Stimulated activated naive CD4-positive, alpha-beta T cell (primary cell): Measurements from ENCODE around the gene TLE7.

Experiments
- DNase-seq, 6 experiments: peaks; one replicate each; lab custom pipeline; 2025; lab: John Stamatoyannopoulos, UW

Gene TLE7

DNA sequence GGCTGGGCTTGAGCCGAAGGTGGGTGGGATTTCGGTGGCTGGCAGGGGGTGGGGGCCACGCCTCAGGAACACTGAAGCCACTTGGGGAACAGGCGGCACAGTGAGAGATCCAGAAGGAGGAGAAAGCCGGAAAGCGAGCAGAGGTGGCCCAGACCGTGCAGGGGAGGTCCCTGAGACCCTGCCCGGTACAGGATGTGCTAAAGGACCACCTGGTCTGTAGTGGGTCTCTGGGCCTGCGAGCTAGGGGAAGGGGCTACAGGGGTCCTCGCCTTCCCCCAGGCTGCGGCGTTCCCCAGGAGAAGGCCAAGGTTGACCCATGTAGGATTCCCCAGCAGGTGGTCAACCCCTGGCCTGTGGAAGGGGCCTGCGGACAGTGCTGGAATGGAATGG, at the start of gene TLE7:
TLE7 (minus strand) TSS at position 4 of the 390 bp plus-strand sequence. CDS start 8,730 bp downstream, outside the sequence.
- no peak for DNase-seq

DNA sequence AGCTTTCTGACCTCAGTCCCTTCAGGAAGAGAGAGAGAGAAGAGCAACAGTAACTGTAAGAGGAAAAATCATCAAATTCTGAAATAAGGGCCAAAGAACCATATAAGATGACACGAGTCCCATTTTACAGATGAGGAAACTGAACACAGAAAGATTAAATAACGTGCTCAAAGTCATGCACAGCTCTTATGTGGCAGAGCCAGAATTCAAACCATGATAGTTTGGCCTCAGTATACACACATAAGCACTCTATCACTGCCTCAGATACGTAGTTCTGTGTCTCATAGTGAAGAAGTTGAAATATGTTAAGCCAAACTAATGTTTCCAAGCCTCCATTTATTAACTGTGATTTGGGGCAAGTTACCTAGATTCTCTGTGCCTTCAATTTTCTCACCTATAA, 49.2 kb upstream of the TLE7 start:
- DNase-seq: no peak

DNA sequence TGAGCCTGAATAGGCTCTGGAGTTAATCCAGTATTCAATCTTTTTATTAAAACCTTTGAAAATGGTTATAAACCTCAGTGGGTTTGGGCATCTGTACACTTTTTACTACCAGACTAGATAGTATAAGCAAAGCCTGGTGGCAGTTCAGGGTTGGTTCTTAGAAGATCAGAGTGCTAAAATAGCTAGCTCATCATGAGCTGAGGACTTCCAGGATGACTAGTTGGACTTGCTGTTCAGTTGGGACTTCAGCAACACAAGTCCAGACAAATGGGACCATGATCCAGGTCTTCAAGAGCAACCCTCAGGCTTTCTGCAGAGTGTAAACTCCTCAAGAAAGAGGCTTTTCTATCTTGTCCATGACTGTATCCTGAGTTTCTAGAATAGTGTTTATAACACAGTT, 48.5 kb upstream of the TLE7 start:
- no peak for DNase-seq

DNA sequence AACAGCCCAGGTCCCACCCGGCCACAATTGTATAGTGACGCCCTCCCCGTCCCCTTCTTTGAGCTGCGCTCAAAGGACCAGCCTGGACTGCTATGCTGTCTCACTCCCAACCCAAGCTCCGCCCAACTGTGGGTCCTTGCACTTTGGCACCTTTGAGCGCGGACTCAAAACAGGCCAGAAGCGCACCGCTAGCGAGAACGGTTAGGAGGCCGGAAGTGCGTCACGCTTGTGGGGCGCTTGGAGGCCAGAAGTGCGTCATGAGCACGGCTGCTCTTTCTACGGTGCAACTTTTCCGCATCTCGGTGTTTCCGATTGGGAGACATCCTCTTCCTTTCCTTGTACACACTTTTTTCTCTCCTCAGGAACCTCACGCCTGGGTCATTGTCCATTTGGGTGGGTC, 47.3 kb upstream of the TLE7 start, which contains the start of gene ZNF19:
ZNF19 (minus strand) TSS at position 203 of the 400 bp plus-strand sequence. CDS start 7,210 bp downstream, outside the sequence.
- DNase-seq: no peak

DNA sequence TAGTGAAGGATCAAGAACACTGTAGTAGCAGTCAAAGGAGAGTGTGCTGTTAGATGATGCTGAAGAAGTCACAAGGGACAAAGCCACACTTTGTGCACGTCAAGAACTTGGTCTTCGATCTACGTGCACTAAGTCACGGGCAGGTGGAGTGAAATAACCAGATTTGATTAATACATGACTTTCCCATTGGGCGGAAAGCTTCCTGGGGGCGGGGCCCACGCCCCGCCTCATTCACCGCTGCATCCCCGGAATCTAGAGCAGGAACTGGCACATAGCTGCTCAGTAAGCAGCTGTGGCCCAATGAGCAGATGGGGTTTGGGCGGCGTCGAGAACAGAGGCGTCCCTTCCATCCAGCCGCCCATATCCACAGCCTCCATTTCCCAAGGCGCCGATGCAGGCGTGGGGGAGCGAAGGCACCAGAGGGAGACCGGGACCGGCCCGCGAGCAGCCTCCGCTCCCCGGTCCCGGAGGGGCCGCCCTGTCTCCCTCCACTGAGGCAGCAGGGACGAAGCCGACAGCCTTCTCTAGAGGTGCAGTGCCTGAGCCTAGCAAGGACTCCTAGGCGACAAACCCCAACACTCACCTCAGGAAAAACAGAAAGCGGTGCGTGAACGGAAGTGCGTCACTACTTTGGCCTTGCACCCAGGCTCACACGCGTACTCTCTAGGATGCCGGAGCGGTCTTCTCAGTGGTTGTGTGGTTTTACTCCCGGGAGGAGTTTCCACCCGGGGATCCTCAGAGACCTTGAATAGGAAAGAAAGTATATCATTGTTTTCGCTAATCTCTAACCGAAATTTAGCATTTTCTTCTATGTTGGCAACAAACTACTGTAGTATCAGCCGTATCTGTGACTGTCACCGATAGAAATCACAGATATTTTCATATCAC, 42.4 kb upstream of the TLE7 start:
- peak; percentile 73 to 91 (median 83) for DNase-seq

DNA sequence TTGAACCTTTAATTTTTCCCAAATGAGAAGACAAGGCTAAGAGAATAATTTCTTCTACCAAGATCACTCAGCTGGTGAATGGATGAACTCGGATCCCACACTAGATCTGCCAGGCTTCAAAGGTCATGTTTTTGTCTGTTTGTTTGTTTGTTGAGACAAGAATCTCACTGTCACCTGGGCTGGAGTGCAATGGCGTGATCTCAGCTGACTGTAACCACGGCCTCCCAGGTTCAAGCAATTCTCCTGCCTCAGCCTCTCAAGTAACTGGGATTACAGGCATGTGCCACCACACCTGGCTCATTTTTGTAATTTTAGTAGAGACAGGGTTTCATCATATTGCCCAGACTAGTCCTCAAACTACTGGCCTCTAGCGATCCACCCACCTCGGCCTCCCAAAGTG, 40.7 kb upstream of the TLE7 start:
- DNase-seq: no peak

DNA sequence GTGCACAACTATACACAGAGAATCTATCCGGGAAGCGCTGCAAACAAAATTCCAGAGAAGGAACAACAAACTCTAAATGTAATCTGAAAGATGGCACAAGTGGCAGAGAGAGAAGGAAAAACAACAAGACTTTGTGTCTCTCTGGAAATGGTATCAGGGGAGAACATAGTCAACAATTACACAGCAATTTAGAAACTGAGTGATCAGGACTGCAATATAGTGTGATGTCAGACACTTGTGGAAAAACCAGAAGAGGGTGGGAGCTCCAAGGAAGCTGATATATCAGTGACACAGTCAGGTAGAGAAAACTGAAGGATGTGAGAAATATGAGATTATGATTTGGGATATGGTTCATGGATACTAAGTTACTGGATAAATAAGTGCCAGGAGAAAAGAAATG, 39.1 kb upstream of the TLE7 start:
- DNase-seq: no peak

DNA sequence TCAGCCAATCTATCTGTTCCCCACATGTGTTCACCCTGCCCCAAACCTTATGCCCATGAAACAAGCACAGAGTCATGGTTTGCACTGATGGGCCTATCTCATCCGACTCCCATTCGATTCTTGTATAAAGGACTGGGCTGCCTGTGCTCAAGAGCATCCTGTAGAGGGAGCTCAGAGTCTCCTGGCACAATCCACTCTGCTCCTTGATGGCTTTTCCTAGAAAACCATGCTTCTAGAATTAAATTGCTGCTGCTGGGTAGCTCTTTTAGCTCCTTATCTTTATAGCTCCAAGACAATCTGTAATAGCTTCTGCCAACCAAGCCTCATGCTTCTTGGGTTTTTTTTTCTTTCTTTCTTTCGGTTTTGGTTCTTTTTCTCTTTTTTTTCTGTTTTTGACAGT, 37.6 kb upstream of the TLE7 start:
- DNase-seq: no peak

DNA sequence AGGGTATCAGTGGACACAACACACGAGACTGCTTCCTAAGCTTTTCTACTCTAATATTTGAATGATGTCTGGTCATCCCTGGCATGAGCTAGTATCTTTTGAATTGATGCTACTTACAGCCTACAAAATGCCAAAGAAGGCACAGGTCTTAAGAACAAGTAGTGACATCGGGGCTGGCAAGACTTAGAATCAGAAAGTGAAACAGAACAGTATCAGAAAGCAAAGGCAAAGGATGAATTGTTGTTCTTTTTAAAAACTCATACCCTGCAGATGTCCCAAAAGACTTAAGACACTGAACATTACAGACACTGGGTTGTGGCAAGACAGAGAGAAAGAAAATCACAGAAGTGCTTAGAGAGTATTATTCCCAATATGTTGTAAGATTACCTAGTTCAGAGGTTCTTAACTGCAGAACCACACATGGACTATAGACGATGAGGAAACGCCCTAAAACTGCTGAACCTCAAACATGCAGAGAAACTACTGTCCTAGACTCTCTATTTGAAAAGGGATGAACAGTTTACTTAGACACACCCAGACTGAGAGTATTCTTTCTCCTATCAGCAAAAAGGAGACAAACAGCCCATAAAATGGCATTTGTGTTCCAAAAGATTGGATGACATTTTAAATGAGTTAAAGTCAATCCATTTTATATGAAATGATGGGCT, 34.7 kb upstream of the TLE7 start:
- no peak for DNase-seq

DNA sequence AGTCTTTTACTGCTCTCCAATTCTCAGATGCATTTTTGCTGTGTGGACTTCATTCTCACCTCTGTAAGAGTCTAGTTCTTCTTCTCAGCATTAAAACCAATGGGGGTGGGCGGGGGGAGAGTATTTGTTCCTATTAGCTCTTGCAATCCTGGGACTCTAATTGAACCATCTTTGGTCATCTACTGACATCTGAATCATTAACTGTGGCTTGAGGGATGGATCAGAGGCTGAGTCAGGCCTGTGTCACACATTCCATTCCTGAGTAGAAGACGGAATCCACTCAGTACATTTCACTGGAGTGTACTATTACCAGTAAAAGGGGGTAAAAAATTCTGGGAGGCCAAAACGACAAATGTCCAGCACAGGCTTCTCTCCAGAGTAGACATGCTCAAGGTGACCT, 33.0 kb upstream of the TLE7 start:
- no peak for DNase-seq

DNA sequence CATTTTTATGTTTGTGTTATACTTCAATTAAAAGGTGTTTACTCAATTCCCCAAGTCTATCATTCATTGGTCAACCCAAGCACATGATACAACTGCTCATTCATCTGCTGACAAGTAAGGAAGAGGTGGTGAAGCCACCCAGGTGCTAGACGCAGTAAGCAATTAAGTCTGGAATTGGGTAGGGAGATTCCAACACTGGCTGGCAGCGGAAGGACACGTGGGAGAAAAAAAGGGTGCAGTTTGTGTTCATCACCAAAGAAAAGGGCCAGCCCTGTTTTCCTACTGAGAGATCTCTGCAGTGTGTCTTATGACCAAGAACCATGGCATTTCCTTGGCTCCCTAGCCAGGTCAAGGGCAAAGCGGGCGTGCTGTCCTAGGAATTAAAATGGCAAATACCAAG, 32.0 kb upstream of the TLE7 start:
- DNase-seq: no peak

DNA sequence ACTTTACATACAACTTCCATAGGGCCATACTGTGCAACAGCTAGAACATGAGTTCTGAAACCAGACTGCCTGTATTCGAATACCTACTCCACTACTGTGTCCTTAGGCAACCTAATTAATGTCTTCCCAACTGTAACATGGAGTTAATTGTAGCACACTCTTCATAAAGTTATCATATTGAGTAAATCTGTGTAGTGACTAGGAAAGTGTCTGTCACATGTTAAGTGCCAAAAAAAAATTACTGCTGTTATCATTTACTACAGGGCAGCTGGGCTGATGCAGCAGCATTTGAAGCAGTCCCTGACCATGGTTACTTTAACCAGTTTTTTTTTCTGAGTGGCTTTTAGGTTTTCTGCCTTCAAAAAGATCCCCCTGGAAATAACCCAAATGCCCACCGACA, 31.1 kb upstream of the TLE7 start:
- DNase-seq: no peak

DNA sequence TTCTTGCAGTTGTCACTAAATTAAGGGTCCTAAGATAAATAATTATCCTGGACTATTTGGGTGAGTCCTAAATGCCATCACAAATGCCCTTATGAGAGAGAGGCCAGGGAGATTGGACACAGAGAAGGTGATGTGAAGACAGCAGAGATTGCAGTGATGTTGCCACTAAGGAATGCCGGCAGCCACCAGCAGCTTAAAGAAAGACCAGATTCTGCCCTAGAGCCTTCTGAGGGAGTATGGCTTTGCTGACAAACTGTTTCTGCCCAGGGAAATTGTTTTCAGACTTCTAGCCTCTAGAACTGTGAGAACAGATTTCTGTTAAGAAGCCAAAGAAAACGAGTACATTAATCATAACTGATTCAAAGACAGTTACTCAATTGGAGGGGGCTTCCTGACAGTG, 30.2 kb upstream of the TLE7 start:
- no peak for DNase-seq

DNA sequence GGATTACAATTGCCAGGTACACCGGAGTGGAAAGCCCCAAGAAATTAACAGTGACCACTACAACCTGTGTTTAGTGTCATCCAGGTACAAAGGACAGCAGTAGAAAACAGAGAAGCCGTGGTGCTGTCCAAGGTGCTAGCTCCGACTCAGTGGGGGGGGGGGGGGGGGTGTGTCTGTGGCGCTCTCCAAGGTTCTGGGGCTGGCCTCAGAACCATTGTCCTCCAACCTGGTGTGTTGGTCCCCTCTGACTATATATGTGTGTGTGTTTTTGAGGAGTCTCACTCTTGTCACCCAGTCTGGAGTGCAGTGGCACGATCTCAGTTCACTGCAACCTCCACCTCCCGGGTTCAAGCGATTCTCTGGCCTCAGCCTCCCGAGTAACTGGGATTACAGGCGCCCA, 26.0 kb upstream of the TLE7 start:
- peak in 5 of 6 experiments; percentile 38 to 62 (median 39) for DNase-seq

DNA sequence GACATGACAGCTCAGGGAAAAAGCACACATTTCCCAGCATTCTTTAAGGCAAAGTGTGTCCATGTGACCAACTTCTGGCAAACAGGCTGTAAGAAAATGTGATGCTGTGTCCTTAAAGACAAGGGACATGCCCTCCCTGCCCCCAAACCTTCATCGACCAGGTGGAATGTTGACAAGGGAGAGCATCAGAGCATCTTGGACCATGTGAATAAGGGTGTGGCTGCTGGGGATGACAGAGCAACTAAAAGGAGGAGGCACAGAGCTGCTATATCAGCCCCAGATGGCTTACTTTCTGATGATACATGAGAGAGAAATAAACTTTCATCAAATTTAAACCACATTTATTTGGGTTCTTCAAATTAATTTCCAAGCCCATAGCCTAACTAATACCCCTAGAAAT, 22.4 kb upstream of the TLE7 start:
- DNase-seq: no peak

DNA sequence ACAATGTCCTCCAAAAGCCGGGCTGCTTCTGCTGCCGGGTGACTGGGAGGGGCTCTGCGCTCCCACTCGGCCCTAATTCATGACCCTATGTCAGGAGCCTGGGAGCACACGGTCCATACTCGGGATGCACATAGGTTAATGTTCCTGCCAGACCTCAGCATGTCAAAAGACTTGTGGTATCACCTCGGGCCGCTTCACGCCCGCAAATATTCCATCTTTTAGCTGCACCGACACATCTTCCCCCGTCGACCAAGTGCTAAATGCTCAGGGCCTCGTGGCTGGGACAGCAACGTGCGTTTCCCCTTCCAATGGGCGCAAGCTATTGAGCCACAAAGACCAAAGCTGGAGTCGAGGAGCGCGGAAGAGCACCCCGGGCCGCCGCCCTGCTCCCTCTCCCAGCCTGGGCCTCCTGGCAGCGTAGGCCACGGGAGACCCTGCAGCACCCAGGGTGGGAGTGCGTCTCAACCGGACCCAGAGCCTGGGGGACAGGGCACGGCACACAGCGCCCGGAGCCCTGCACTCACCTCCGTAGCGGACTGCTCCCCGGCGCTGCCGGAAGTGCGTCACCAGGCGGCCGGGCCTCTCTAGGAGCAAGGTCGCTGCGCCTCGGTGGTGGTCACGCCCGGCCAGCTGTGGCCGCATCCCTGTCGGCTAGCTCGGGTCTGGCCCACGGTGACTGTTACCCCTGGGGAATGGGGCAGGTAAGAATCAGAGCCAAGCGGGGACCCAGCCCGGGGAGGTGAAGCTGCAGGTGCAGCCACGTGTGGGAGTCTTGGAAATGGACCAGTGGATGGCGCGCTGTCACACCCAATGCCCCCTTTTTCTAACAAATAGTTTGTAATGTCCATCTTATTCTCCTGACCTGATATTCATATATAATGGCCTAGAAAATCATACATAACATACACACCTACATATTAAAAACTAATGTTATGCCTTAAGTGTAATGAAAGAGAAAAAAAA, 20.1 kb upstream of the TLE7 start, which contains the start of gene ZNF23:
ZNF23 (minus strand) TSS at position 562 of the 963 bp plus-strand sequence. CDS start 5,451 bp downstream, outside the sequence.
- DNase-seq: peak; percentile 29 to 72 (median 65)

DNA sequence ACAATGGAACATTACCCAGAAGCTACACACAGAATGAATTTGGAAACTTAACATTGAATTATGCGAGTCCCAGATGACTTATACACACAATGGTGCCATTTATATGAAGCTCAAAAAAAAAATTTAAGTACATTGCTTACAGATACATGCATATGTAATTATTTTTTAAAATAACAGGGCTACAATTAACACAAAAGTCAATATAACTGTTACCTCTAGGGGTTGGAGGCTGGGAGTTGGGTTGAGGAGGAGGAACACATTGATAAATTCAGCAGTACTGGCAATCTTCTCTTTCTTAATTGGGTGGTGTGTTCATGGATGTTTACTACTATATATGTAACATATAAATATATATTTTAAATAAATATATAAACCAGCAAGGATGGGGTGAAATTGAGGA, 19.1 kb upstream of the TLE7 start:
- DNase-seq: no peak

DNA sequence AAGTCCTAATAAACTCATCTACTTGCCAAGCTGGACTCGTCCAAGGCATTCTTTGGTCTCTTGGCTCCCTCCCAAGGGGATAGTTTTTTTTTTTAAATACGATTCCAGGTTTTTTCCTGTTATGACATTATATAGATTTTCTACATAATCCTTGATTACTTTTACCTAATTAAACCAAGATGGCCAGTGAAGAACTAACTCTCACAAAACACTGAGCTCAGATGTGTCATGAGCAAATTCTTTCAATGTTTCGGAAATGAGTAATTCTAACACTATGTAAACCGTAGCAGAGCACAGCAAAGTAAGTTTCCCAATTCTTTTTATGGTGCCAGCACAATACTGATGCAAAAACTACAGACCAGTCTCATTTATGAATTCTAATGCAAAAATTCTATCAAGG, 18.4 kb upstream of the TLE7 start:
- no peak for DNase-seq

DNA sequence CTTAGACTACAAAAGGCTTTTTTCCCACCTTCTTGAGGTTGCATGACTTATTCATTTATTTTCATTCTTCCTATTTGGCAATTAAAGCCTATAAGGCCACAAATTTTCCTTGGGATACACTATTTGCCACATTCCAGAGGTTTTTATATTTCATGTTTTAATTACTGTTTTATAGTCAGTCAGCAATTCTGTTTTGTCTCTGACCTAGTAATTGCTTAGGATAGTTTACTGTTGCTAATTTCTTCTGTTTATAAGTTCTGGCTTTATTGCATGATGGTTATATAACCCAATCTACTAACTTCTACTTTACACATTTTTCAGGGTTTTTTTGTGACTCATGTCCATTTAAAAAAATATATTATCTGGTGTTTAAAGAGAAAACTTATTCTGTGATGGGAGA, 17.7 kb upstream of the TLE7 start:
- no peak for DNase-seq

DNA sequence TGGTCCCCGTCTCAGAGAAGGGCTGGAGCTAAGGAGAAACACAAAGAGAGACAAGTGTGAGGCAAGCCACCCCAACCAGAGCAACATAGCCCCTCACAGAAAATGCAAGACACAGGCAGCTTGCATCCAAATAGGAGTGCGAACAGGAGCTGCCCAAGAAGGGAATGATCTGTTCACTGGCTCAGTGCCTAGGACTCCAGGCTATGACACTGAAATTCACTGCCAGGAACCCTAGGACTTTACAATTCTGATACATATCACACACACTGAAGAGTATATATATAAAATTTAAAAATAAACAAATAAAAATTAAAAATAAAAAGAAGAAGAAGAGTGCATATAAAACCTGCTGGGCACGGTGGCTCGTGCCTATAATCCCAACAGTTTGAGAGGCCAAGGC, 14.9 kb upstream of the TLE7 start:
- DNase-seq: no peak

DNA sequence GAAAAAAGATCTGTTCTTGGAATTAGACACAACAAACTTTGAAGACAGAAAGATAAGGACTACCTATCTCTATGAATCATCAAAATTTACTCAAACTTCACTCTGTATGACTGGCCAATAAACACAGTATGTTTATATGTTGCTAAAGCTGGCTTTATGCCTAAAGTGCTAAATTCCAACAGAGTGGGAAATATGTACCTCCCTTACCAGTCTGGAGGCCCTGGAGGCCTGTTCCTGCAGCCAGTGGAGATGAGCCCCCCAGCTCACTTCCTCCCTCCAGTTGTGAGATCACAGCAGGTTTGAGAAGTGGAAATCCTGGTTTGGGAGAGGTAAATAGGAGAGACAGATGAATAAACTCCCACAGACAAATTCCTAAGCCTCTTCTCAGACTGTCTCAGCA, 11.2 kb upstream of the TLE7 start:
- DNase-seq: no peak

DNA sequence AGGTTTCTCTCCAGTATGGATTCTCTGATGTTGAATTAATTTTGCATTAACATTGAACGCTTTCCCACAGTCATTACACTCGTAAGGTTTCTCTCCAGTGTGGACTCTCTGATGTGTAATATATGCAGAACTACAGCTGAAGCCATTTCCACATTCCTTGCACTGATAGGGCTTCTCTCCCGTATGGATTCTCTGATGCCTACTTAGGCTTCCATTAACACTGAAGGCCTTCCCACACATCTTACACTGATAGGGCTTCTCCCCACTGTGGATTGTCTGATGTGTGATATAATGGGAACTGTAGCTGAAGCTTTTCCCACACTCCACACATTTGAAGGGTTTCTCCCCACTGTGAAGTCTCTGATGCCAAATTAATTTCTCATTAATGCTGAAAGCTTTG, 7.2 kb upstream of the TLE7 start:
- DNase-seq: no peak
